ENCODE results near the gene SUN2. TPM values are rescaled to one million over a fixed set of nuclear protein-coding genes. Genes with fewer than 3 reads are reported as not detected.

SUN2 gene
- total RNA-seq, 1 donor from 2014 or later = 130 TPM

DNA sequence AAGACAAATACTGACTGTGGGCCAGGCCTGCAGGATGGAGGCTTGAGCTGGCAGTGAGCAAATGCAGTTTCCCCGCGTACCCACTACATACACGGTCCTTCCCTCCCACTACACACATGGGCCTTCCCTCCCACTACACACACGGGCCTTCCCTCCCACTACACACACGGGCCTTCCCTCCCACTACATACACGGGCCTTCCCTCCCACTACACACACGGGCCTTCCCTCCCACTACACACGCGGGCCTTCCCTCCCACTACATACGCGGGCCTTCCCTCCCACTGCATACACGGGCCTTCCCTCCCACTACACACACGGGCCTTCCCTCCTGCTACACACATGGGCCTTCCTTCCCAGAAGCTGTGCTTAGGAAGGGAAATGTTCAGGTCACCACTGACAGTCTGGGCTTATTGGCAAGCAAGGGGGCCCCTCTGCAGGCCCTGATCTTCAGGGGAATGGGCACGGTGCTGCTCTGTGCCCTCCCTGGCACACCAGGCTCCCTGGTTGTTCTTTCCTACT is 27.4 kb upstream of the SUN2 start:
- intact Hi-C loops (cut with DNase I) = loop anchor here (10.0 kb wide), 1 partner anchor 142 kb away; no protein-coding TSS in a partner anchor
- no peak for DNase-seq (ENCODE audit: low spot score)

DNA sequence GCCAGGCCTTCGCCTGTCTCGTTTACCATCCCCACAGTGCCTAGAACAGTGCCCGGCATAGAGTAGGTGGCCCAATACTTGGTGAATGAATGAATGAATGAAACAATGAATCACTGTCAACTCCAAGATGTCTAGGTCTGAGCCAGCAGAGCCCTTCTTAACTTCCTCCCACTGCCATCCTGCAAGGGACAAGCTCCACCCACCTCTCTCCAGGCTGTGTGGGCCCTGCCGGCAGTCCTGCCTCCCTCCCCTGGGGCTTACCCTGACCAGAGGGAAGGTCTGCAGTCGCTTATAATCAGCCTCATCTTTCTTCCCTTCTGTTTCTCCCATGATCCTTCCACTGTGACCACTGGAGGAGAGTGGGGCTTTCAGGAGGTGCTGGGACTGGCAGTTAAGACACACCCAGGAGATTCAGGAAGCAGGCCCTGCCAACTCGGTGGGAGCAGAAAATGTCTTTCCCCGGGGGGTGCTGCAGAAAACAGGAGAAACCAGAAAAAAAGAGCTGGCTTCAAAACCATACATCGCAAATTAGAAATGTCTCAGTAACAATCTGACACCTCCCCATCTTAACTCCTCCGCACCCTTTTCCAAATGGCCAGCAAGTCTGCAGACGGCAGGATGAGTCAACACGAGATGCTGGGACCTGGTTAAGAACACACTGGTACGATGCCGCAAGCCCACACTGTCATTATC is 26.8 kb upstream of the SUN2 start:
- DNase-seq (ENCODE audit: low spot score) = no peak
- intact Hi-C loops (cut with DNase I) = loop anchor here (10.0 kb wide), 1 partner anchor 142 kb away; no protein-coding TSS in a partner anchor

DNA sequence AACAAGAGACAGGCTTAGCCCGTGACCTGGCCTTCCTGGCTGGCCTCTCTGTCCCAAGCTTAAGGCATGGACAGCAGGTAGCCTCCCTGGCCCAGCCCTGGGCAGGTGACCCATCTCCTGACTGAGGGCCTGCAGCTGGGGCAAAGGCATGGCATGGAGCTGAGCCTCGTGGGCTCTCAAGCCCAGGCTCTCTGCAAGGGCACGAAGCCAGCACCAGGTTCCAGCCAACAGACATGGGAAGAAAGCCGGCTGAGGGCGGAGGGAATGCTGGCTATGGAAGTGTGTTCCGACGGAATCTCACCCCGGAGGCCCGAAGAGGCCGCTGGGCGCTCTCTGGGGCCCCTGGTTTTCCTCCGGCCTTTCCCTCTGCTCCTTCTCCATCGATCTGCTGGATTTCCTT is 25.2 kb upstream of the SUN2 start:
- DNase-seq (ENCODE audit: low spot score) = peak; percentile 84
- intact Hi-C loops (cut with DNase I) = loop anchor here (10.0 kb wide), 1 partner anchor 144 kb away; no protein-coding TSS in a partner anchor

DNA sequence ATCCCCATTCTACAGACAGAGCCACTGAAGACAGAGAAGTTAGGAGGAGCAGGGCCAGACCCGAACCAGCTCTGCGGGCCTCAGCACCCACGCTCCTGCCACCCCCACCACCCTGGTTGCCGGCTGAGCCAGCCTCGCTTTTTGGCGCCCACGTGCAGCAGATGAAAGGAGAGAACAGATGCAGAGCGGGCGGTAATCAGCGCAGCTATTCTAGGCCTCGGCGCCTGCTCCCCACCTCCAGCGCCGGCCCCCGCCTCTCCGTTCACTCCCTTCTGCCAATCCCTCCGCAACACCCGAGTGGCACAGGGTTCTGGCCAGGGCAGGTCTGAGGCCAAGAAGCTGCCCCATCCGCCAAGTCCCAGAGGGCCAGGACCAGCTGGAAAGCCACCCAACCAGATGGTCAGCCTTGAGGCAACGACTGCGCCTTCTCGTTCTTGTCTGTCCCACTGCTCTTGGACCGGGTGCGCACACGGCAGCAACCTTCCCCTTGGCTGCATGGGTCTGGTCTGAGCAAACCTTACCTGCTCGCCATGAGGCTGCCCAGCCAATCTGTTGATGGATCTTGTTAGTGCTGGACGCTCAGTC is 21.4 kb upstream of the SUN2 start:
- intact Hi-C loops (cut with DNase I) = loop anchor here (2.0 to 10.0 kb wide), 2 partner anchors 24 to 348 kb away; no protein-coding TSS in a partner anchor

DNA sequence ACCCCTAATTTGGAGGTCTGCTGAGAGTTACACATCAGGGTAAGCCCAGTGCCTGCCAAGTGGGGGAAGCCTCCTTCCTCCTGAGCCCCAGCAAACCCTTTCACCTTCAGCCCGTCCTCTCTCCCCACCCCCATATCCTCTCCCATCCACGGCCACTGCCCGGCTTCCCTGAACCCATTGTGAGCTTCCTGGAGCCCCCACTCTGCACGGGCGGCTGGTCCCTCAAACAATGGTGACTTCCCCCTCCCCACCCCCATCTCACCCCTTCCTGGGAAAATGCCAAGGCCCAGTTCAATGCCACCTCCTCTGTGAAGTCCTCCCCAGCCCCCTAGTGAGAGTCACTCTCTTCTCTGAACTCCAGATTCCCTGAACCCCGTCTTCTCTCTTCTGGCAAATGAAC is 20.3 kb upstream of the SUN2 start:
- no peak for DNase-seq (ENCODE audit: low spot score)
- intact Hi-C loops (cut with DNase I) = loop anchor here (2.0 to 10.0 kb wide), 2 partner anchors 25 to 349 kb away; no protein-coding TSS in a partner anchor

More for the DNA sequence above, 21.4 kb upstream of the SUN2 start:
- no peak for DNase-seq (ENCODE audit: low spot score)

DNA sequence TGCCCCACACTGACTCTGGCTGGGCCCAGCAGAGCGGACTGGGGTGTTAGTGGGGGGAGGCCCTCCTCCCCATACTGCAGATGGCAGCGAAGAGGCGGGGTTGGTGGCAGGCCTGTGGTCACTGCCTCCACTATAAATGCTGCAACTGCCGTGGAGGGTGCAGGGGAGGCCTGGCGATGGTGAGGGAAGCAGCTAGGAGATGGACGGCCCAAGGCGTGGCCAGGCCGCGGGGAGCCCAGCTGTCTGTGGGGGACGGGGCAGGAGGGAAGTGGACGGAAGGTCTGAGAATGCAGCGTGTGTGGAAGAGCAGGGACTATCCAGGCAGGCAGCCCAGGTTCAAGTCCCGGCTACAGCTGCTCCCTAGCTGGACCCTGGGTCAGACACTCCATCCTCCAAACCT is 19.9 kb upstream of the SUN2 start:
- DNase-seq (ENCODE audit: low spot score) = no peak
- intact Hi-C loops (cut with DNase I) = loop anchor here (2.0 to 10.0 kb wide), 2 partner anchors 25 to 349 kb away; no protein-coding TSS in a partner anchor

DNA sequence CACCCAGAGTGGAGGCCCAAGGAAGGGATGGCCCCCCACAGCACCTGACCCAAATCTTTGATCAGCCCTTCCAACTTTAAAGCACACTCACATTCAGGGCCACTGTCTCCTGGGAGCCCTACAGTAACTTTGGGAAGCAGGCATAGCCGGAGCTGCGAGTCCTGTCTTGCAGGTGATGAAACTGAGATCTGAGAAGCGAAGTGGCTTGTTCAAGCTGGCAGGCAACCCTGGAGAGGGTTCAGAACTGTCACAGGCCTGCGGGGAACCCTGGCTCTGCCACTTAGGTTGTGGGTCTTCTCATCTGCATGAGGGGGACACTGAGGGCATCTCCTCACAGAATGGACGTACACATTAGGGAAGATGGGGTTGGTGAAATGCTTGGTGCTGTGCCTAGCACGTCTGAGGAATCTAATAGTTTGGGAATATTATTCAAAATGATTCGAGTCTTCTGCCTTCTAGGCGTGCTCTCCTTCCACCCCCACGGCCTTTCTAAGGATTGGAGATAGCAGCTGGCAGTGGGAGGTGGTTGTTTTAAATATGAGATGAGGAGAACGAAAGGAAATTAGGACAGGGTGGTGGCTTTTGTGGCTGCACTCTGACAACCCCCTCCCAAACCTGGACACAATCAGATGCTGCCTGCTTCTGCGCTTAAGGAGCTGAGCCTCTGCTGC is 18.8 kb upstream of the SUN2 start:
- intact Hi-C loops (cut with DNase I) = loop anchor here (10.0 kb wide), 1 partner anchor 350 kb away; no protein-coding TSS in a partner anchor
- no peak for DNase-seq (ENCODE audit: low spot score)

DNA sequence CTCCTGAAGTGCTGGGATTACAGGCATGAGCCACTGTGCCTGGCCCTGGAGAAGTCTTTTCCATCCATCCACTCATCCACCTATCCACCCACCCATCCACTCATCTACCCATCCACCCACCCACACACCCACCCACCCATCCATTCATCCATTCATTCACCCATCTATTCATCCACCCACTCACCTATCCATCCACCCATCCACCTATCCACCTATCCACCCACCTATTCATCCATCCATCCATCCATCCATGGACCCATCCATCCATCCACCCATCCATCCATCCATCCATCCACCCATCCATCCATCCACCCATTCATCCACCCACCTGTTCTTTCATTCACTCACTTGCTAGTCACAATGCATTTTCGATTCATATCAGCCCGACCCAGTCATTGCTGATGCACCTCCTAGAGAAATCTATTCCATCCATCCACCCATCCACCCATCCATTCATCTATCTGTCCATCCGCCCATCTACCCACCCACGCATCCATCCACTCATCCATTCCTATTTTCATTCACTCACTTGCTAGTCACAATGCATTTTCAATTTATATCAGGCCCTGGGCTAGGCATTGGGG is 17.7 kb upstream of the SUN2 start:
- intact Hi-C loops (cut with DNase I) = loop anchor here (10.0 kb wide), 1 partner anchor 351 kb away; no protein-coding TSS in a partner anchor
- no peak for DNase-seq (ENCODE audit: low spot score)

DNA sequence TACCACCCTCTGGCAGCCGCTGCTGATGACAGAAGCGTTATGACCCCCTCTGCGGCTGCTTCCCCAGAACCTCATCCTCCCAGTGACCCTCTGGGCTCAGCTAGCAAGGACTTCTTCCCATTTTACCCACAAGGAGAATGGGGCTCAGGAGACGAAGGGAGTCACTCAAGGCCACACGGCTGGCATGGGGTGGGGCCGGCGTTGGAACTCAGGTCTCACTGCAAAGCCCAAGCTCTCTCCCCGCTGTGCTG is 16.8 kb upstream of the SUN2 start:
- DNase-seq (ENCODE audit: low spot score) = no peak
- intact Hi-C loops (cut with DNase I) = loop anchor here (10.0 kb wide), 1 partner anchor 352 kb away; no protein-coding TSS in a partner anchor

DNA sequence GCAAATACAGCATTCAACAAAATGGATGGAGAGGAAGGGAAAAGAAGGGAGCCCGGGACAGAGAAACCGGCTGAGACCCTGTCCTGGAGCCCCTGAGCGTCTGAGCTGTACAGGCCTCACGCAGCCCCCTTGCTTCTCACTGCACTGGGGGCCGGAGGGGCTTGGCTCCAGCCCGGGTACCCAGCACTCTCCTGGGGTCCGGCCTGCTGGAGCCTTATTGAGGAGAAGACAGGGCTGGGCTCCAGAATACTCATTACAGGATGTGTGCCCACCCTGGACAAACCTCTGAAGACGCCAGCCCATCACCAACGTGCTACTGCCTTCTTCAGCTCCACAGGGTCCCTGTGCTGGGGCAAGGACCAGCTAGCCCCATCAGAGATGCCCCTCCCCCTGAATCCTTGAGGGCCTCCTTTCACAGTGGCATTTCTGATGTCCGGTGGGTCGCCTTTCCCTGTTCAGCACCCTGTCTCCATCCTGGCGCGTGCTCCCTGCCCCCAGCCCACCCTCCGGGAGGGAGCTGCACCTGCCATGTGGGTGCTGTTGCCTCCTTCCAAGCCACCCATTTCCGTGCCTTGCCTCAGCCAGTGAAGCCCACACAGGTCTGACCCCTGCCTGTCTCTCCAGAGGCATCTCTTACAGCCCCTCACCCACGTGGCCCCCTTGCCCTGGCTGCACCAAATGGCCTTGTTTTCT is 14.6 kb upstream of the SUN2 start:
- no peak for DNase-seq (ENCODE audit: low spot score)
- intact Hi-C loops (cut with DNase I) = loop anchor here (10.0 kb wide), 1 partner anchor 354 kb away; no protein-coding TSS in a partner anchor

DNA sequence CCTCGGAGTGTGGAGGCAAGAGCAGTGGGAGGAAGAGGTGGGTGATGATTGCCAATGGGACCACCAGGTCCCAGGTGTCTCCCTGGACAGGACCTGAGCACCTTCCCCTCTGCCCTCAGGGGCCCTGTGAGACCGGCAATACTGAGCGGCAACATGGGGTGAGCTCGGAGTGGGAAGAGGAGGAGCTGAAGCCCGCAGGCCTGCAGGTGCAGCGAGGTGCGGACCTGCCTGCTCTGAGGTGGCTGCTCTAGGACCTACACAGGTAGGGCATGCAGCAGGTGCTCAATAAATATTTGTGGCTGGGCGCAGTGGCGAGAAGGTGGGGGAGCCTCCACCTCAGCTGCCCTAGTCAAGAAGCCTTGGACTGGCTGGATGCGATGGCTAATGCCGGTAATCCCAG is 12.2 kb upstream of the SUN2 start:
- intact Hi-C loops (cut with DNase I) = loop anchor here (2.0 to 5.0 kb wide), 3 partner anchors 75 to 234 kb away; no protein-coding TSS in a partner anchor
- DNase-seq (ENCODE audit: low spot score) = no peak

DNA sequence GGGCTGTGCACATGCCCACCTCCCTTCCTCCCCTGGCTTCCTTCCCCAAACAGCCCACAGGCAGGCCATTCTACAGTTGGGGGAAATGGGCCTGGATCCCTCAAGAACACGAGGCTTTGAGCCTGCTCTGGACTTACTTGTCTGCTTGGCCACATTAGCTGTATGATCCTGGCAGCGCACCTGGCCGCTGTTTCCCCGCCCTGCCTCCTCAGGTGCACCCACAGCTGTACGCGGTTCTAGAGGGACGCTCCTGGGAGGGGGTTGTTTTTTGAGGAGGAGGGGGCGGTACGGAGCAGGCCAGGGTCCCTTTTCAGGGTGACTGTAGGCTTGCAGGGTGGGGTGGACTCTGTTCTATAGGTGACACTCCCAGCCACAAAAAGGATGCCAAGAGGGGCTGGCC is 11.5 kb upstream of the SUN2 start:
- intact Hi-C loops (cut with DNase I) = loop anchor here (5.0 kb wide), 2 partner anchors 100 to 235 kb away; no protein-coding TSS in a partner anchor
- DNase-seq (ENCODE audit: low spot score) = no peak

DNA sequence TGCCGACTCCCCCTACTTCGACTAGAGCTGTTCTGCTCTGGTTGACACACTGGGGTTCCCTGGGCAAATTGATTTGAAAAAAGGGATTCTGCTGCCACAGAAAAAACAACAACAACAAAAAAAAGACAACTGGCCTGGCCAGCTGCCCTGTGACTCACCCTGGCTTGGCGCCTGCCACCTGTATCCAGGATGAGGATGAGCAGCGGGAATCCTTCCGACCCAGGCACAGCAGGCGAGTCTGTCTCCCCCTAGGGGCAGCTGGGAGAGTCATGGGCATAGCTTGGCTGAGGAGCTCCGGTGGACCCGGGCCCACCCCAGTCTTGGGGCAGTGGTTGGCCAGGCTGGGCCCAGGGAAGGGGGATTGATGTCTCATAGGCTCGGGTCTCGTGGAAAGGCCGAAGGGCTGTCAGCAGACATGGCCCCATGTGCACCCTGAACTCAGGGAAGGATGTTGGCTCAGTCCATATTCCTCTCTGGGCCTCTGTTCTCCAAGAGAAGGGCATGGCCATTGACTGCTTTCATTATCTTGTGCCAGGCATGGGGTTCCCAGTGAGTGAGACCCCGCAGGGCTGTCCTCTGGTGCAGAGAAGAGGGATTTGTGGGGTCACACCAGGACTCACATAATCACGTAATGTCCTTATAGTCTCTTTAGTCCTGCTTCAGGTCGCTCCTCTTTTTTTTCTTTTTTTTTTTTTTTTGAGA is 10.4 kb upstream of the SUN2 start:
- DNase-seq (ENCODE audit: low spot score) = no peak
- intact Hi-C loops (cut with DNase I) = loop anchor here (5.0 kb wide), 2 partner anchors 101 to 236 kb away; no protein-coding TSS in a partner anchor

DNA sequence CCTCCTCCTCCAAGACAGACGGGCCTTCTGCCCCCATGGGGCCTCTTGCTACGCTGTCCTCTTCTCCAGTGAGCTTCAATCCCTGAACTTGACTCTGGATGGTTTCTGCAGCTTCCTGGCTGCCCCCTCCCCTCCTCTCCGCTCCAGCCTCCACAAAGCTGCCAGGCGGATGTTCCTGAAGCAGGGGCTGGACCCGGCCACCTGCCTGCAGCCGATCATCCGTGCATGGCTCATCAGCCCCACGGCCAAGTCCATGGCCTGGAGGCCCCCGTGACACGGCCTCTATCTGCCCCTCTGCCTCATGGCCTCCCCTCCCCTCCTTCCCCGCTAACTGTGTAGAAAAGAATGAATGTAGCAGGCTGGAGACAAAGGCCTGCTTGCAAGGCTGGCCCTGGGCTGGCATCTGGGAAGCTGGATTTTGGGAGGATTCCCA is 6.8 kb upstream of the SUN2 start:
- no peak for DNase-seq (ENCODE audit: low spot score)
- intact Hi-C loops (cut with DNase I) = no loop called here

DNA sequence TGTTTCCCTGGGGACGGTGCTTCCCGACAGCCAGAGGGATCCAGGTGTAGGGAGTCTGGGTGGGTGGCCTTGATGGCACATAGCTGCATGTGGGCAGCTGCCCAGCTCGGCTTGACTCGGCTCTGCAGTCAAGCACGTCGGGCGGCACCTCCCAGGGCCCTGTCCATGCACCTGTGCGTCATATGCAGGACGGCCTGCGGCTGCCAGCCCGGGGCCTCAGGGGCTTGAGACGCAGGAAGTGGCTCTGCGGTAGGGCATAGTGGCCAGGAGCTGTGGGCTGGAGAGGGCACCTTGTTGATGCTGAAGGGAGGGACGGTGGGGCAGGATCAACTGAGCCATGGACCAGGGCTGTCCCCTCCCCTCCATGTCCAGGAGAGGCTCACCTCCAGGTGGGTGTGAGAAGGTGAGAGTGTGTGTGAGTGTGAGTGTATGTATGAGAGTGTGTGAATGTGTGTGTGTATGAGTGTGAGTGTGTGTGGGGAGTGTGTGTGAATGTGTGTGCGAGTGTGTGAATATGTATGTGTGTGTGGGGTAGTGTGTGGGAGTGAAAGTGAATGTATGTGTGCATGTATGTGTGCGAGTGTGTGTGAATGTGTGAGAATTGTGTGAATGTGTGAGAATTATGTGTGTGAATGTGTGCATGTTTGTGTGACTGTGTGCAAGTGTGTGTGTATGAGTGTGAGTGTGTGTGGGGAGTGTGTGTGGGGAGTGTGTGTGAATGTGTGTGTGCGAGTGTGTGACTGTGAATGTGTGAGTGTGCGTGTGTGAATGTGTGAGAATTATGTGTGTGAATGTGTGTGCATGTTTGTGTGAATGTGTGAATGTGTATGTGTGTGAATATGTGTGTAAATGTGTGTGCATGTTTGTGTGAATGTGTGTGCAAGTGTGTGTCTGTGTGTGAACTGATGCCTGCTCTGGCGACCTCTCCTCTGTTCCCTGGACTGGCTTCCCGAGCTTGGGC is 5.7 kb upstream of the SUN2 start:
- no peak for DNase-seq (ENCODE audit: low spot score)
- intact Hi-C loops (cut with DNase I) = no loop called here

DNA sequence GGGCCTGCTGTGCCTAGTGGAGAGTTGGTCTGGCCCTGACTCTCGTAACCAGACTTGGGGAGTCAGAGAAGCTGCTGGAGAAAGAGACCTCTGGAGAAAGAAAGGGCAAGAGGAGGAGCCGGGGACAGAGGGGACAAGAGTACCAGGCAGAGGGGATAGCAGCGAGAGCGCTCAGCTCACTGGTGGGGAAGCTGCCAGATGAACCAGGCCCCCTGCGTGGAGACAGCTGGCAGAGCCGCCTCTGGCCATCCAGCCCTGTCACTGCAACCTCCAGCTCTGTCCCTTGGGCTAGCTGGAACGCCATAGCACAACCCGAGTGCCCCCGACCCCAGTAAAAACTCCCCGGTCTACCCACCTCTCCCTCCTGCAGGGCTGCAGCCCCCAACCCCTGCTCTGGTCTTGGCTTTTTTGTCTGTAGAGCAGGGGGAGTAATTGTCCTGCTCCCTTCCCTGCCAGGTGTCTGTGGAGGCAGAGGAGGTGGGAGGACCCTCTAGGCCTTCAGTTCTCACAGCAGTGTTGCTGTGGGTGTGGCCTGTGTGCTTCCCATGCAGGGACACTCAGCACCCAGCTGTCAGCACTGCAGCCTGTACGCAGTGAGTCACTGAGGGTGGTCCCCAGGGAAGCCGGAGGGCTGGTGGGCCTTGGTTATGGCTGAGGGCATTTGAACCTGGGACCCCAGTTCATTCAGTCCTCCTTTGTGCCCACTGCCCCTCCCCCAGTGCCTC is 4.8 kb upstream of the SUN2 start:
- intact Hi-C loops (cut with DNase I) = no loop called here
- DNase-seq (ENCODE audit: low spot score) = no peak

DNA sequence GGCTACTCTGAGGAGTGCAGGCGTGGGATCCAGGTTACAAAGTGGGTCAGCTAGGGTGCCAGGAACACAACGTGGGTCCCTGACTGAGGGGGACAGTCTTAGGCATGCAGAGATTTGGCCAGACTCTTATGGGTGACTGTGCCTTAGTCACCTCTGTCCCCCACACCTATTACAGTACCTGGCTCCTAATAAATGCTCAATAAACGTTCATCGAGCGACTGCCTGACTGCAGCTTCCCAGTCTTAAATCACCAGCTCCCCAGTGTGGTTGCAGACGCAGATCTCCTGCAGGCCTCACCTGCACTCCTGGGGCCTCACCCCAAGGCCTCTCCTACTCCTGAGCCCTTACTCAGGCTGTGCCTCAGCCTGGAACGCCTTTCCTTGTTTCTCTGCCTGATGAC is 3.2 kb upstream of the SUN2 start:
- intact Hi-C loops (cut with DNase I) = loop anchor here (5.0 kb wide), 1 partner anchor 57 kb away; the partner anchor contains the start of gene JOSD1
- no peak for DNase-seq (ENCODE audit: low spot score)
